Measurements from ENCODE around the gene ZNF593. TPM values are rescaled to one million over a fixed set of nuclear protein-coding genes. Genes with fewer than 3 reads are reported as not detected.

ZNF593 gene
- total RNA-seq, 3 donors from 2014 or later, result 14.8 to 21.4 (median 17.9) TPM

DNA sequence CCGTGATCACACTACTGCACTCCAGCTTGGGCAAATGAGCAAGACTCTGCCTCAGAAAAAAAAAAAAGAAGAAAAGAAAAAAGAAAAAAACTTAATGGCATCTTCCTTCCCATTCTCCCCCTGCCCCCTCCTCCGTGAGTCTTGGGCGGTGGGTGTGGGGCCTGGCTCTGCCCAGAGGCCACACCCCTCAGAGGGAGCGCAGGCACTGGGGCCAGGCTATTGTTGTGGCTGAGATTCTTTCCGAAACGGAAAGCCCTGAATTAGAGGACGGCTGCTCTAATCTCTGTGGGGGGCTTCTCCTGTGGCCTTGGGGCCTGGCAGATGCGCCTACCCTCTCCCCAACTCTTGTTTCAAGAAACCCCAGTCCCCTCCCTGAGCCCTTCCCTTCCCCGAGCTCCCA lies 15.0 kb upstream of the ZNF593 start:
- TF ChIP-seq, protein P1, sequence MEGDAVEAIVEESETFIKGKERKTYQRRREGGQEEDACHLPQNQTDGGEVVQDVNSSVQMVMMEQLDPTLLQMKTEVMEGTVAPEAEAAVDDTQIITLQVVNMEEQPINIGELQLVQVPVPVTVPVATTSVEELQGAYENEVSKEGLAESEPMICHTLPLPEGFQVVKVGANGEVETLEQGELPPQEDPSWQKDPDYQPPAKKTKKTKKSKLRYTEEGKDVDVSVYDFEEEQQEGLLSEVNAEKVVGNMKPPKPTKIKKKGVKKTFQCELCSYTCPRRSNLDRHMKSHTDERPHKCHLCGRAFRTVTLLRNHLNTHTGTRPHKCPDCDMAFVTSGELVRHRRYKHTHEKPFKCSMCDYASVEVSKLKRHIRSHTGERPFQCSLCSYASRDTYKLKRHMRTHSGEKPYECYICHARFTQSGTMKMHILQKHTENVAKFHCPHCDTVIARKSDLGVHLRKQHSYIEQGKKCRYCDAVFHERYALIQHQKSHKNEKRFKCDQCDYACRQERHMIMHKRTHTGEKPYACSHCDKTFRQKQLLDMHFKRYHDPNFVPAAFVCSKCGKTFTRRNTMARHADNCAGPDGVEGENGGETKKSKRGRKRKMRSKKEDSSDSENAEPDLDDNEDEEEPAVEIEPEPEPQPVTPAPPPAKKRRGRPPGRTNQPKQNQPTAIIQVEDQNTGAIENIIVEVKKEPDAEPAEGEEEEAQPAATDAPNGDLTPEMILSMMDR (IDR thresholded peaks at IDR 0.05), result no peak
- intact Hi-C loops (cut with DNase I, micrococcal nuclease), result no loop called here
- no peaks in the 10 kb centered on the region for H3K9me3 ChIP-seq
- no peaks in the 10 kb centered on the region for H3K4me1 ChIP-seq (ENCODE audit: low read depth)
- H3K4me3 ChIP-seq, result no peak overlapping the region
- no peak for ATAC-seq
- H3K36me3 ChIP-seq (ENCODE audit: low read depth), result no peaks in the 10 kb centered on the region
- no peak for DNase-seq

DNA sequence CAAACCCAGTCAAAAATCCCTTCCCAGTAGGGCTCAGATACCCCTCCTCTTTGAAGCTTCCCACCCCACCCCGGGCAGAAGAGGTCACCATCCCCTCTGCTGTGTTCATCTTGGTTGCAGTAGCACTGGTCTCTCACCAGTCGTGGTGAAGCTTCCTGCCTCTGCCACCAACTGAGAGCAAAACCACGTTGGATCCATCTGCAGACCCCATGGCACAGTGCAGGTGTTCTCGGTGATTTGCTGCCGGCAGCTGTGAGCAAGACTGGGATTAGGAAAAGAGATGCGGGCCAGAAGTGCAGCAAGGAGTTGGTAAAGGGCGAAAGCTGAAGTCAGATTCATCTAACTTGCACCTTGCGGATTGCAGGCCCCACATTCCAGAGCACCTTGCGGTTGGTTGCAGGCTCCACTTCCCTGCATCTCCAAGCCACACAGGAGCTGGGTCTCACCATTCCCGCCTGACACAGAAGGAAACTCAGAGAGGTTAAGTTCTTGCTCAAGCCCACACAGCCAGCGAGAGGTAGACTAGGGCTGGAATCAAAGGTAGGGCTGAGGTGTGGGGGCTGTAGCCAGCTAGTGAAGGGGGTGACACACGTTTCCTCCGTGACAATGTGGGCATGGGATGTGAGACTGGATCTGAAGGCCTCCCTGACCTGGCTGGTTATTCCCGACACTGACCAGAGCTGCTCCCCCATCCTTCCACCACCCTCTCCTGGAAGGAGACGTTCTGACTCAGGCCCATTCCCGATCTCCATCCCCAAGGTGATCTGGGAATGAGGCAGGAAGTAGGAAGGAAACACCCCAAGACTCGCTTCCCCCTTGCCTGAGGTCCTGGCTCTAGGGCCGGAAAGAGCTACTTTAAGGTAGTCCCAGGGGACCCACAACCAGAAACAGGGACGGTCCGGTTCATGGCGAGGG lies 14.1 kb upstream of the ZNF593 start:
- Histone ChIP-seq H3K4me1 (ENCODE audit: low read depth) (no peaks in the 10 kb centered on the region), H3K9me3 (no peaks in the 10 kb centered on the region), H3K36me3 (ENCODE audit: low read depth) (no peaks in the 10 kb centered on the region), H3K4me3 (no peak overlapping the region)
- TF ChIP-seq, protein P1 (IDR thresholded peaks at IDR 0.05), result no peak
- intact Hi-C loops (cut with DNase I, micrococcal nuclease), result no loop called here
- DNase-seq, result no peak
- no peak for ATAC-seq

DNA sequence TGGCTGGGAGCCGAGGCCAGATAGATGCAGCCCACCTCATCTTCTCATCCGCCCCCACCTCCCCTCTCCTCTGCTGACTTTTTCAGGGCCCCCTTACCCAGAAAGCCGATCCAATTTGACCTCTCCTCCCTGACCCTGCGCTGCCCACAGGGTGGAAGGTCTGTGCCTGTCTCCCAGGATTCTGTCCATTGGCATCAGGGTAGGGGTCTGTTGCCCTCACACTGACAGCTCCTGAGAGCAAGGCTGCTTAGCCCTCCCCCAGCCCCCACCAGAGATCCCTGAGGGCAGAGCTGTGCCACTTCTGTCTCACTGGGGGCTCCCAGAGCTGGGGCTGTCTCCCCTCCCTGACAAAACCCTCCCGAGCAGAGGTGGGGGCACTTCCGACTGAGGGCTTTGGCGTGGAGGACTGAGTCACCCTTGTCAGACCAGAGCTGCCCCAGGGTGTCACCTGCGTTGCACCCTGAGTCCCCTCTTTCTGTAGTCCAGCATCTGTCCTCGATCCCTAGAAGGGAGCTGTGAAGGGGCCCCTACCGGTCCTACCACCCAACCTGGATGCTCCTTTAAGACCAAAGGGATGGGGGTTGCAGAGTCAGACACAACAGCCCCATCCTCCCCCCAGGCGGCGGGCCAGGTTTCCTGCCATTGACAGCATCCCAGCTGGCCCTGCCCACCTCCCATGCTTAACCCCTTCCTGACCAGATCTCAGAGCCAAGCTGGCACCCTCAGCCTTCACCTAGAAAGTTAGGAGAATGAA lies 13.2 kb upstream of the ZNF593 start:
- Histone ChIP-seq H3K4me1 (ENCODE audit: low read depth) (peaks cover 4% of the 10 kb centered on the region), H3K9me3 (no peaks in the 10 kb centered on the region), H3K36me3 (ENCODE audit: low read depth) (no peaks in the 10 kb centered on the region), H3K4me3 (no peak overlapping the region)
- intact Hi-C loops (cut with DNase I, micrococcal nuclease), result no loop called here
- TF ChIP-seq, protein P1 (IDR thresholded peaks at IDR 0.05), result no peak
- DNase-seq (no peak), ATAC-seq (no peak)

DNA sequence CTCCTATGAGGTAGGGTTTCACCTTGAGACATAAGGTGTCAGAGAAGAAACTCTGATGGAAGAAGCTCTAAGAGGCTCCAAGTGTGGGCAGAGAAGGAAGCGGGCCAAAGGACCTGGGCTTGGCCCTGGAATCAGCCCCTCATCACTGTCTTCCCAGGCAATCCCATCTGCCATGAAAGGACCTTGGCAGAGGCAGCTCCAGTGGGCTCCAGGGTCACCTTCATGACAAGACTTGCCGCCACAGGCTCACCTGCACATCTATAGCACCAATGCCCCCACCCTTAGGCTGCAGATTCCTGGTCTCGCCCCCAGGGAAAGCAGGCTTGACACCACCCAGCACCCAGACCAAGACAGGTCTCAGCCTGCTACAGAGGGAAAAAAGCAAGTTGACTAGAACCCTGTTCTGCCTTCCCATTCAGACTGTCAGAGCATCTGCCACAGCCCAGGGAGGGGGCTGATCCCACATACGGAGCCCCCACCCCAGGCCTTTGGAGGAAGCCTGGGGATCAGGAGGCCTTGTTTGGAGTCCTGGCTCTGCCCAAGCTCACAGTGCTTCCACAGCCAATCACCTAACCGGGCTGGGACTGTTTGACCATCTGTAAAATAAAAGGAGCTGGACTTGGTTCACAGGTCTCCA lies 11.3 kb upstream of the ZNF593 start:
- ATAC-seq, result no peak
- no peaks in the 10 kb centered on the region for H3K36me3 ChIP-seq (ENCODE audit: low read depth)
- H3K4me1 ChIP-seq (ENCODE audit: low read depth), result peaks cover 12% of the 10 kb centered on the region
- TF ChIP-seq, protein P1 (IDR thresholded peaks at IDR 0.05), result no peak
- DNase-seq, result no peak
- no peak overlapping the region for H3K4me3 ChIP-seq
- intact Hi-C loops (cut with DNase I, micrococcal nuclease), result no loop called here
- no peaks in the 10 kb centered on the region for H3K9me3 ChIP-seq

DNA sequence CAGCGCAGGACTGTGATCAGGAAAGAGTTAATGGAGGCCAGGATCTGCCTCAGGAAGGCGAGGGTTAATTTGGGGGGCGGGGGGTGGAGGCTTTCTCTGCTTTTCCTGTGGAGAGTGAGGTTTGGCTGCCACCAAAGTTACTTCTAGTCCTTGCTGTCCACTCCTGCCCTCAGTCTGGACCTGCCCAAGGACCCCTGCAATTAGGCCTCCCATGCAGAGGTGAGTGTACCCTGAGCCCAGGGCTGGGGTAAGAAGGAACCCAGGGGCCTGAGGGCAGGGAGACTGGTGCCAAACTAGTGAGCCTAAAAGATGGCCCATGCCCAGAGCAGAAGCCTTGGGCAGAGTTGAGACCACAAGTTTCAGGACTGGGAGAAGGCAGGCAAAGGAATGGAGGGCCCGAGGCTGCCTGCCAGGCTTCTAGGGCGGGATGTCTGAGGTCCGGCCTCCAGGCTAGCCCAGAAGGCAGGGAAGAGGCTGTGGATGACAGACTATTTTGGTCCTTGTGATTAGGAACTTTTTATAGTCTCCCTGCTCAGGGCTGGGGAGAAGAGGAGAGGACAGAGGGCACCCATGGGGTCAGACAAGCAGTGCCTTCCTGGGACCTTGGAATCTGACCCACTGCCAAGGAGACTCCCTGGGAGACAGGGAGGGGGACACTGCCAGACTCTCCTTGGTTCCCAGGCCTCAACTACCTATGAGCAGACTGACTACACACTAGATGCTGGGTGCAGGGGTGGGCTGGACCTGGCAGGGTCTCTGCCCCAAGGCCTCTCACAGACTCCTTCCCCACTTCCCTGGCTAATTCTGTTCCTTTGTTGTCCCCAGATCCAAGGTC lies 10.6 kb upstream of the ZNF593 start, which contains the start of gene FAM110D:
Gene FAM110D, plus strand, starts transcription at position 172 of the 835 bp plus-strand sequence. CDS start 2,213 bp downstream, outside the sequence.
- TF ChIP-seq, protein P1 (IDR thresholded peaks at IDR 0.05), result no peak
- Histone ChIP-seq H3K4me3 (no peak within 1 kb of the TSS), H3K4me1 (ENCODE audit: low read depth) (peaks cover 12% of the 10 kb centered on the region), H3K9me3 (no peaks in the 10 kb centered on the region), H3K36me3 (ENCODE audit: low read depth) (no peaks in the 10 kb centered on the region)
- no peak for ATAC-seq
- no peak for DNase-seq
- intact Hi-C loops (cut with DNase I, micrococcal nuclease), result no loop called here

Measured in mucosa of descending colon (tissue), 3 donors.